ENCODE measurements around the gene DOCK2.

The DOCK2 gene

GRCh38 chr5:169631360-169631759, 5.7 kb upstream of the DOCK2 start:
- ChIA-PET CTCF (no interaction called here), POLR2A (no interaction called here)
- no peak overlapping the region for H3K4me3 ChIP-seq (ENCODE audit: low read depth, low read length)
- TF ChIP-seq, protein P1, sequence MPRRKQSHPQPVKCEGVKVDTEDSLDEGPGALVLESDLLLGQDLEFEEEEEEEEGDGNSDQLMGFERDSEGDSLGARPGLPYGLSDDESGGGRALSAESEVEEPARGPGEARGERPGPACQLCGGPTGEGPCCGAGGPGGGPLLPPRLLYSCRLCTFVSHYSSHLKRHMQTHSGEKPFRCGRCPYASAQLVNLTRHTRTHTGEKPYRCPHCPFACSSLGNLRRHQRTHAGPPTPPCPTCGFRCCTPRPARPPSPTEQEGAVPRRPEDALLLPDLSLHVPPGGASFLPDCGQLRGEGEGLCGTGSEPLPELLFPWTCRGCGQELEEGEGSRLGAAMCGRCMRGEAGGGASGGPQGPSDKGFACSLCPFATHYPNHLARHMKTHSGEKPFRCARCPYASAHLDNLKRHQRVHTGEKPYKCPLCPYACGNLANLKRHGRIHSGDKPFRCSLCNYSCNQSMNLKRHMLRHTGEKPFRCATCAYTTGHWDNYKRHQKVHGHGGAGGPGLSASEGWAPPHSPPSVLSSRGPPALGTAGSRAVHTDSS (tag by site-specific recombination; IDR thresholded peaks at IDR 0.05), result no peak
- no peak for TF ChIP-seq ZNF660 (tag by site-specific recombination; IDR thresholded peaks at IDR 0.05)
- TF ChIP-seq OSR2 (tag by site-specific recombination; IDR thresholded peaks at IDR 0.05), result no peak
- TF ChIP-seq RBAK (tag by site-specific recombination; IDR thresholded peaks at IDR 0.05), result no peak
- no peak for TF ChIP-seq ZNF792 (tag by site-specific recombination; IDR thresholded peaks at IDR 0.05)
- TF ChIP-seq, protein P2, sequence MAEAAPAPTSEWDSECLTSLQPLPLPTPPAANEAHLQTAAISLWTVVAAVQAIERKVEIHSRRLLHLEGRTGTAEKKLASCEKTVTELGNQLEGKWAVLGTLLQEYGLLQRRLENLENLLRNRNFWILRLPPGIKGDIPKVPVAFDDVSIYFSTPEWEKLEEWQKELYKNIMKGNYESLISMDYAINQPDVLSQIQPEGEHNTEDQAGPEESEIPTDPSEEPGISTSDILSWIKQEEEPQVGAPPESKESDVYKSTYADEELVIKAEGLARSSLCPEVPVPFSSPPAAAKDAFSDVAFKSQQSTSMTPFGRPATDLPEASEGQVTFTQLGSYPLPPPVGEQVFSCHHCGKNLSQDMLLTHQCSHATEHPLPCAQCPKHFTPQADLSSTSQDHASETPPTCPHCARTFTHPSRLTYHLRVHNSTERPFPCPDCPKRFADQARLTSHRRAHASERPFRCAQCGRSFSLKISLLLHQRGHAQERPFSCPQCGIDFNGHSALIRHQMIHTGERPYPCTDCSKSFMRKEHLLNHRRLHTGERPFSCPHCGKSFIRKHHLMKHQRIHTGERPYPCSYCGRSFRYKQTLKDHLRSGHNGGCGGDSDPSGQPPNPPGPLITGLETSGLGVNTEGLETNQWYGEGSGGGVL (tag by site-specific recombination; IDR thresholded peaks at IDR 0.05), result no peak
- TF ChIP-seq, protein P3, sequence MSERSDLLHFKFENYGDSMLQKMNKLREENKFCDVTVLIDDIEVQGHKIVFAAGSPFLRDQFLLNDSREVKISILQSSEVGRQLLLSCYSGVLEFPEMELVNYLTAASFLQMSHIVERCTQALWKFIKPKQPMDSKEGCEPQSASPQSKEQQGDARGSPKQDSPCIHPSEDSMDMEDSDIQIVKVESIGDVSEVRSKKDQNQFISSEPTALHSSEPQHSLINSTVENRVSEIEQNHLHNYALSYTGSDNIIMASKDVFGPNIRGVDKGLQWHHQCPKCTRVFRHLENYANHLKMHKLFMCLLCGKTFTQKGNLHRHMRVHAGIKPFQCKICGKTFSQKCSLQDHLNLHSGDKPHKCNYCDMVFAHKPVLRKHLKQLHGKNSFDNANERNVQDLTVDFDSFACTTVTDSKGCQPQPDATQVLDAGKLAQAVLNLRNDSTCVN (tag by site-specific recombination; optimal IDR thresholded peaks at IDR 0.05), result no peak
- TF ChIP-seq ZNF26 (tag by site-specific recombination; IDR thresholded peaks at IDR 0.05), result no peak
- TF ChIP-seq ZNF639 (tag by site-specific recombination; IDR thresholded peaks at IDR 0.05), result no peak
- H3K36me3 ChIP-seq (ENCODE audit: control insufficient read depth in 2 of 2, insufficient read depth in 1 of 2, low read length in 2 of 2), result no peaks in the 10 kb centered on the region
- H3K27ac ChIP-seq (ENCODE audit: extremely low read depth, low read depth, low read length), result no peak overlapping the region
- no peaks in the 10 kb centered on the region for H3K9me3 ChIP-seq (ENCODE audit: control insufficient read depth, insufficient read depth, low read depth, low read length)
- H3K4me1 ChIP-seq (ENCODE audit: control insufficient read depth, insufficient read depth, low read length), result no peaks in the 10 kb centered on the region

- ChIA-PET CTCF (interaction anchor here (0.6 kb wide), 1 partner anchor 171 kb away, joined by 3 read pairs; no protein-coding TSS in a partner anchor), POLR2A (no interaction called here)
- no peaks in the 10 kb centered on the region for H3K36me3 ChIP-seq (ENCODE audit: control insufficient read depth in 2 of 2, insufficient read depth in 1 of 2, low read length in 2 of 2)
- H3K27ac ChIP-seq (ENCODE audit: extremely low read depth, low read depth, low read length), result no peak overlapping the region
- H3K4me1 ChIP-seq (ENCODE audit: control insufficient read depth, insufficient read depth, low read length), result no peaks in the 10 kb centered on the region
- H3K4me3 ChIP-seq (ENCODE audit: low read depth, low read length), result no peak overlapping the region
- TF ChIP-seq ZBTB11 (tag by site-specific recombination; conservative IDR thresholded peaks at IDR 0.05; ENCODE audit: low read depth), result no peak
- TF ChIP-seq TRIM28 (IDR thresholded peaks at IDR 0.05; ENCODE audit: borderline replicate concordance, low read length), result no peak
- TF ChIP-seq ZNF777 (tag by site-specific recombination; IDR thresholded peaks at IDR 0.05; ENCODE audit: borderline replicate concordance), result no peak
- TF ChIP-seq KLF10 (tag by site-specific recombination; IDR thresholded peaks at IDR 0.05), result no peak
- no peaks in the 10 kb centered on the region for H3K9me3 ChIP-seq (ENCODE audit: control insufficient read depth, insufficient read depth, low read depth, low read length)
Measured at GRCh38 chr5:169632946-169633345, 4.1 kb upstream of the DOCK2 start.

Data from HEK293 (cell line).